Measurements from ENCODE around the gene VWA5B1.

DNA sequence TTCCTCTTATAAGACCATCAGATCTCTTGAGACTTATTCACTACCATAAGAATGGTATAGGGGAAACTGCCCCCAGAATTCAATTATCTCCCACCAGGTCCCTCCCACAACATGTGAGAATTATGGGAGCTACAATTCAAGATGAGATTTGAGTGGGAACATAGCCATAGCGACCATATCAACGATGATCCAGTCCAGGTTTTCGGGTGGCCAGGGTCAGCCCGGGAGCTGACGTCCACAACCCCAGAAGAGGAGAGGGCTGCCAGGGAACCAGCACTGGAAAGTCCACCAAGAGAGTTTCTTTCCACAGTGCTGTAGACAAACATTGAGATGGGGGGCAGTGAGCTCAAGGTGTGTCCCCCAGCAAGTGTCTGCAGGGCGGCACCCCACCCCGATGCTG is 88.4 kb downstream of the VWA5B1 start:
- TF ChIP-seq, protein P1, sequence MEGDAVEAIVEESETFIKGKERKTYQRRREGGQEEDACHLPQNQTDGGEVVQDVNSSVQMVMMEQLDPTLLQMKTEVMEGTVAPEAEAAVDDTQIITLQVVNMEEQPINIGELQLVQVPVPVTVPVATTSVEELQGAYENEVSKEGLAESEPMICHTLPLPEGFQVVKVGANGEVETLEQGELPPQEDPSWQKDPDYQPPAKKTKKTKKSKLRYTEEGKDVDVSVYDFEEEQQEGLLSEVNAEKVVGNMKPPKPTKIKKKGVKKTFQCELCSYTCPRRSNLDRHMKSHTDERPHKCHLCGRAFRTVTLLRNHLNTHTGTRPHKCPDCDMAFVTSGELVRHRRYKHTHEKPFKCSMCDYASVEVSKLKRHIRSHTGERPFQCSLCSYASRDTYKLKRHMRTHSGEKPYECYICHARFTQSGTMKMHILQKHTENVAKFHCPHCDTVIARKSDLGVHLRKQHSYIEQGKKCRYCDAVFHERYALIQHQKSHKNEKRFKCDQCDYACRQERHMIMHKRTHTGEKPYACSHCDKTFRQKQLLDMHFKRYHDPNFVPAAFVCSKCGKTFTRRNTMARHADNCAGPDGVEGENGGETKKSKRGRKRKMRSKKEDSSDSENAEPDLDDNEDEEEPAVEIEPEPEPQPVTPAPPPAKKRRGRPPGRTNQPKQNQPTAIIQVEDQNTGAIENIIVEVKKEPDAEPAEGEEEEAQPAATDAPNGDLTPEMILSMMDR (conservative IDR thresholded peaks at IDR 0.05), result no peak
- TF ChIP-seq ZFX (IDR thresholded peaks at IDR 0.05), result no peak
